Retinal pigment epithelial cell (primary cell): ENCODE results near the gene SELENON.
"Not testable (repeated sequence)": the region's sequence is repeated elsewhere in the genome, so short reads cannot be mapped to it uniquely, and the experiment has no call there.

Experiments
- DNase-seq: peaks from one replicate; pipeline ENCODE4 v3.0.0-alpha.2; 2010; ENCODE audit warnings: low read depth
- H3K4me3 ChIP-seq: 2 replicates; pipeline ENCODE4 v1.5.1; 2011; ENCODE audit warnings: mild to moderate bottlenecking, low read length, control low read depth, moderate library complexity
- TF ChIP-seq, protein P1 (sequence below): conservative IDR thresholded peaks from 2 replicates; pipeline ENCODE4 v1.5.1; 2011; ENCODE audit warnings: low read depth, low read length, control low read depth, inconsistent platforms

Gene SELENON

GRCh38 chr1:25834894-25835293, 34.9 kb downstream of the SELENON start:
- TF ChIP-seq, protein P1, sequence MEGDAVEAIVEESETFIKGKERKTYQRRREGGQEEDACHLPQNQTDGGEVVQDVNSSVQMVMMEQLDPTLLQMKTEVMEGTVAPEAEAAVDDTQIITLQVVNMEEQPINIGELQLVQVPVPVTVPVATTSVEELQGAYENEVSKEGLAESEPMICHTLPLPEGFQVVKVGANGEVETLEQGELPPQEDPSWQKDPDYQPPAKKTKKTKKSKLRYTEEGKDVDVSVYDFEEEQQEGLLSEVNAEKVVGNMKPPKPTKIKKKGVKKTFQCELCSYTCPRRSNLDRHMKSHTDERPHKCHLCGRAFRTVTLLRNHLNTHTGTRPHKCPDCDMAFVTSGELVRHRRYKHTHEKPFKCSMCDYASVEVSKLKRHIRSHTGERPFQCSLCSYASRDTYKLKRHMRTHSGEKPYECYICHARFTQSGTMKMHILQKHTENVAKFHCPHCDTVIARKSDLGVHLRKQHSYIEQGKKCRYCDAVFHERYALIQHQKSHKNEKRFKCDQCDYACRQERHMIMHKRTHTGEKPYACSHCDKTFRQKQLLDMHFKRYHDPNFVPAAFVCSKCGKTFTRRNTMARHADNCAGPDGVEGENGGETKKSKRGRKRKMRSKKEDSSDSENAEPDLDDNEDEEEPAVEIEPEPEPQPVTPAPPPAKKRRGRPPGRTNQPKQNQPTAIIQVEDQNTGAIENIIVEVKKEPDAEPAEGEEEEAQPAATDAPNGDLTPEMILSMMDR = no peak
- no peak for DNase-seq
- H3K4me3 ChIP-seq = no peak overlapping the region

GRCh38 chr1:25836695-25837094, 36.7 kb downstream of the SELENON start:
- TF ChIP-seq, protein P1 = no peak
- no peak for DNase-seq
- no peak overlapping the region for H3K4me3 ChIP-seq

DNA sequence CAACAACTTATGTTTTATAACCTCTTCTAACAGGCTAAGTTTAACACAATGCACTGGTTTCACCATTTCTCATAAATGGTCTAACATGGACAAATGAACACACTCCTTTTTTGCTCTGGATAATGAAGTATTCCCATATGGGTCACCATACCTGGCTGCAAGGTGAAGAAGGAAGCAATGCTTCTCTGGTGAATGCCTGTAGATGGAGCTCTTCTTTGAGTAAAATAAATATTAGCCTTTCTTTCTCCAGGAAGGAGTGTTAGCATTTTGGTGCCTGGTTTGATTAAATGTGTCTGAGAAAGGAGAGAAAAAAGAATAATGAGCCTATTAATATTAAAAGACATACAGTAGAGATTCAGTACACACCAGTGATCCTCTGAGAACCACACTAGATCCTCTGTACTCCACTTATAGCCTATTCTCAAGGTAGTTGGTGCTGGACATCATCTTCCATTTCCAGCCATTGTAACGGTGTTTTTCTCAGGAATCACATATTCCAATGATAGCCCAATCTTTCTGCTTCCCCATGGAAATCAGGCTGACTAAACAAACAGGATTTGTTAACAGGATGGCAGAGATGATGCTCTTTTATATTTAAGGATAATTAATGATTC, 37.4 kb downstream of the SELENON start:
- H3K4me3 ChIP-seq = no peak overlapping the region
- TF ChIP-seq, protein P1 = peak; percentile 65
- DNase-seq = no peak

- H3K4me3 ChIP-seq, DNase-seq: not testable (repeated sequence)
Observed at GRCh38 chr1:25839808-25840207, 39.8 kb downstream of the SELENON start.

DNA sequence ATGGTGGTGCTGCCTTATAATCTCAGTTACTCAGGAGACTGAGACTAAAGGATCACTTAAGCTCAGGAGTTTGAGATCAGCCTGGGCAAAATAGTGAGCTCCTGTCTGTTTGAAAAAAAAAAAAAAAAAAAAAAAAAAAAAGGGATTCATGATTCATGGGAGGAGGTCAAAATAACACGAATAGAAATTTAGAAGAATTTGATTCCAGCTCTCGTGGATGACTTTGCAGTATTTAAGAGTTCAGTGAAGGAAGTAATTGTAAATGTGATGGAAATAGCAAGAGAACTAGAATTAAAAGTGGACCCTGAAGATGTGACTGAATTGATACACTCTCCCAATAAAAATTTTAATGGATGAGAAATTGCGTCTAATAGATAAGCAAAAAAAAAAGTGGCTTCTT, 43.5 kb downstream of the SELENON start:
- H3K4me3 ChIP-seq = no peak overlapping the region
- TF ChIP-seq, protein P1 = no peak

GRCh38 chr1:25844536-25845337, 44.7 kb downstream of the SELENON start:
- no peak overlapping the region for H3K4me3 ChIP-seq
- no peak for DNase-seq
- TF ChIP-seq, protein P1 = no peak

More for the DNA sequence above, 43.5 kb downstream of the SELENON start:
- no peak for DNase-seq

GRCh38 chr1:25845664-25846063, 45.7 kb downstream of the SELENON start:
- TF ChIP-seq, protein P1 = no peak

More at GRCh38 chr1:25845664-25846063, 45.7 kb downstream of the SELENON start:
- DNase-seq = no peak
- no peak overlapping the region for H3K4me3 ChIP-seq
